HG03064 (cell line): ENCODE results near the gene ANP32E.
A peak's percentile ranks its signal among the peaks of the same experiment; 100 is the strongest.
"Not testable (repeated sequence)": the region's sequence is repeated elsewhere in the genome, so short reads cannot be mapped to it uniquely, and the experiment has no call there.

Experiments
- ATAC-seq: cut with Tn5 transposase; IDR thresholded peaks from one replicate; pipeline ENCODE4 v1.9.1; 2021; ENCODE audit warnings: low read depth; ENCODE audit not compliant: unreplicated experiment

ANP32E gene

GRCh38 chr1:150214099-150214756, 21.7 kb downstream of the ANP32E start:
- not testable (repeated sequence) for ATAC-seq

DNA sequence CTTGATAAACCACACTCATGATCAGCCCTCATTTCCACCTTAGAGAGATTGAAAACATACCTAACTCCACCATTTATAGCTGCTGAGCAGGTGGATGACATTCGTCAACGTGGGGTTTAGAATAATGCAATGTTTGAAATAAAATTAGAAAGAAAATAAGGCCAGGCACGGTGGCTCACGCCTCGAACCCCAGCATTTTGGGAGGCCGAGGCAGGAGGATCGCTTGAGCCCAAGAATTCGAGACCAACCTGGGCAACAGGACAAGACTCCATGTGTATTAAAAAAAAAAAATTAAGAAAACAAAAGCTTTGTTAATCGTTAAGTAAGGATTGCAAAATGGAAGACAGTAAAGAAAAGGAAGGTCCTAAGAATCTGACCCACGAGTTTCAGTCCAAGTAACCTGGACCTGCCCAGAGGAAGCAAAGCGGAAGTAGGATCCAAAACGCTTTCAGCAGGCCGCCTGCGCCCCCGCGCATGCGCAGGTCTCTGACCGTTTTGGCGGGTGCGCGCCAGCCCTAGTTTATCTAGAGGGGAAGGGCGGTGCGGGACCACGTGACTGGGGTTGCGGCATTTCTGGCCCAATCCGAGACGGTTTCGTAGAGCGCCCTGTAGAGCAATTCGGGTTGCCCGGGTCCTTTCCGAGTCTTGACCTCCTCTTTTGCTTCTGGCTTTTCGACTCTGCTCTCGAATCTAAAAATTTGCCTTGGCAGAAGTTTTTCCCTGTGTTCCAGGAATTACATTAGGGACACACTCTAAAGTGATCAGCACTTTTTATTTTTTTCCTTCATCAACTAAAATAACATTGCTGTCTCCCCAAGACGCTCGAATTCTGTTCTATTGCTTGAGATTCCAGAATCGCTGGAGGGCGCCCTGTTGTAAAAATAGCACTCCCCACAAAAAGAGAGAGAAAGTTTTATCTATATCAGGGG, 22.5 kb downstream of the ANP32E start:
- peak; percentile 80 for ATAC-seq

DNA sequence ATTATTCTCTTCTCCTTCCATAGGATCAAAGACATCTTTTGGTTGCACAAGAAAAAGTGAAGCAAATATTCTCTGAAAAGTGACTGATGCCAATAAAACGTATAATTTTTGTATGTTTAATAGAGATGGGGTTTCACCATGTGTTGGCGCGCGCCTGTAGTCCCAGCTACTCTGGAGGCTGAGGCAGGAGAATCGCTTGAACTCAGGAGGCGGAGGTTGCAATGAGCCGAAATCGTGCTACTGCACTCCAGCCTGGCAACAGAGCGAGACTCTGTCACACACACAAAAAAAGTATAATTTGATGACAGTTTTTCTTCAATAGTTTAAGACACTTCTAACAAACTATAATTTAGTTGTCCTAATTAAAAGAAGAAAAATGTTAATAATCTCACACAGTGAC, 23.8 kb downstream of the ANP32E start:
- no peak for ATAC-seq

GRCh38 chr1:150210706-150211105, 25.2 kb downstream of the ANP32E start:
- ATAC-seq, result no peak

DNA sequence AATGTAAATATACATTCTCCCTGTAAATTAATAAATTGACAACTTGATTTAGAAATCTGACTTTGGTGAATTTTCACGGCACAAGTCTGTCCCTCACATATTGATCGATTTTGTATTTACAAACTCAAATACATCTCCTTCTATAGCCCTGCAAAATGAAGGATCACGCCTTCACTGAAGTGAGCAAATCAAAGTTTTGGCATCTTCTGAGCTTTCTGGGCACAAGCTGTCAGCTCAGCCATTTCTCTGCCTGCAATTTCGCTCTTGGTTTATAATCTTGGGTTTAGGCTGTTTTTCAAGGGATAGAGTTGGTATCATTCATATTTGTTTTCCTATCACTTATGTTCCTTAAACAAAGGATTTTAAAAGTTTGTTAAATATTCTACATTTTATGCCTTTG, 25.8 kb downstream of the ANP32E start:
- ATAC-seq, result no peak

DNA sequence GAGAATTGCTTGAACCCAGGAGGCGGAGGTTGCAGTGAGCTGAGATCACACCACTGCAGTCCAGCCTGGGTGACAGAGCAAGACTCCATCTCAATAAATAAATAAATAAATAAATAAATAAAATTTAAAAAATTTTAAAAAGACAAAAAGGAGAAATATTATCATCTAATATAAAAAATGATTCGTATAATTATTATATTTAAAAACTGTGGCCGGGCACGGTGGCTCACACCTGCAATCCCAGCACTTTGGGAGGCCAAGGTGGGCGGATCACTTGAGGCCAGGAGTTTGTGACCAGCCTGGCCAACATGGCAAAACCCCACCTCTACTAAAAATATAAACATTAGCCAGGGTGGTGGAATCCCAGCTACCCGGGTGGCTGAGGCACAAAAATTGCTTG, 27.5 kb downstream of the ANP32E start:
- not testable (repeated sequence) for ATAC-seq

DNA sequence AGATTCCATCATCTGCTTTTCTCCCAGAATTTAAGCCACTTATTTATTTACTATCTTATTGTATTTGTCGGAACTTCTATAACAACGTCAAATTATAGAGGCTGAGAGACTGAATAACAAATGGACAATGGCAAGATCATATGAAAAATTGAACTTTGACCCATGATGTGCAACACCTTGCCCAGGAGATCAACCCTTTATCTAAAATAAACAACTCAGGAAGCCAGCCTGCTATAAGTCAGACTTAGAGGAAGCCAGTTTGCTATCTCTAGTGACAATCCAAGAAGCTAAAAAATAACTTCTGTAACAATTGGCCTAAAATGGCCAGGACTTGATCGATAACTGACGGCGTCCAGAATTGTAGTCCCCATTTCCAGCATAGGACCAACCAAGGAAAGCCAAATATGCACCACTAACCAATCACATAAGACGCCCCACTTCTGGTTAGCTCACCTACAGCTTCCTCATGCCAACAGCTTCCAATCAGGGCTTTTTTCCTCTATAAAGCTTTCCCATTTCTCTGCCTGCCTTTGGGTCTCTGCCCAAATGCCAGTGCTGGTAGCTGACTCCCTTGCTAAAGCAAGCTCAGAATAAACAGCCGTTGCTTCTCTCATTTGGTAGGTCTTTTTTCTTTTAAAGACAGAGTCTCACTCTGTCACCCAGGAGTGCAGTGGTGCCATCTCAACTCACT, 28.5 kb downstream of the ANP32E start:
- ATAC-seq, result no peak

DNA sequence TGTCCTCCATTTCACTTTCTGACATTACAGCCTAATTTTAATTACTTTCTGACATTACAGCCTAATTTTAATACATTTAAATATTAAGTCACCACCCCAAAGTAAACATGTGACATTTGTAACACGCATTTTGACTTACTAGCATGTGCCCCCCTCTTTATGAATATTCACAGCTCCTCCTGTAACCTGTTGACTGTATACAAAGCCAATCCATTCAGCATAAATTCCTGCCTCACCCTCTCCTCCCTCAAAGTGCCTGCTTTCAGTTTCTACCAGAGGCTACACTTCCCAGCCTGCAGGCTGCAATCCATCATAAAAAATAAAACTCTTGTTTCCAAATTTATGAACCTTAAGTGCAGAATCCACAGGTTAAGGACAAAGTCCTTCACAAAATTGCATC, 39.5 kb downstream of the ANP32E start:
- no peak for ATAC-seq

- ATAC-seq, result no peak
Observed at GRCh38 chr1:150194381-150195031, 41.4 kb downstream of the ANP32E start.

- no peak for ATAC-seq
Observed at GRCh38 chr1:150192012-150192411, 43.9 kb downstream of the ANP32E start.

DNA sequence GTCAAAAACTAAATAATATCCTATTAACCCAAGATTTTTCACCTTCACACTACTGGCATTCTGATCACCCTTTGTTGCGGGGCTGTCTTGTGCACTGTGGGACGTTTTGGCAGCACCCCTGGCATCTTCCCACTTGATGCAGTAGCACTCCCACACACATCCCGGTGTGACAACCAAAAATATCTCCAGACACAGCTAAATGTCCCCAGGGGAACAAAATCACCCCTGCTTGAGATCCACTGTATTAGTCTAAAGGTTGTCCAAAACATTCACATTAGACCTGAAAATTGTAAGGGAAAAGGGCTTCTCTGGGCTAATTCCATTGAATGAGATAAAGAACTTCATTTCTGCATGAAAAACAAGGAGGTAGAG, 48.4 kb downstream of the ANP32E start:
- ATAC-seq, result no peak

DNA sequence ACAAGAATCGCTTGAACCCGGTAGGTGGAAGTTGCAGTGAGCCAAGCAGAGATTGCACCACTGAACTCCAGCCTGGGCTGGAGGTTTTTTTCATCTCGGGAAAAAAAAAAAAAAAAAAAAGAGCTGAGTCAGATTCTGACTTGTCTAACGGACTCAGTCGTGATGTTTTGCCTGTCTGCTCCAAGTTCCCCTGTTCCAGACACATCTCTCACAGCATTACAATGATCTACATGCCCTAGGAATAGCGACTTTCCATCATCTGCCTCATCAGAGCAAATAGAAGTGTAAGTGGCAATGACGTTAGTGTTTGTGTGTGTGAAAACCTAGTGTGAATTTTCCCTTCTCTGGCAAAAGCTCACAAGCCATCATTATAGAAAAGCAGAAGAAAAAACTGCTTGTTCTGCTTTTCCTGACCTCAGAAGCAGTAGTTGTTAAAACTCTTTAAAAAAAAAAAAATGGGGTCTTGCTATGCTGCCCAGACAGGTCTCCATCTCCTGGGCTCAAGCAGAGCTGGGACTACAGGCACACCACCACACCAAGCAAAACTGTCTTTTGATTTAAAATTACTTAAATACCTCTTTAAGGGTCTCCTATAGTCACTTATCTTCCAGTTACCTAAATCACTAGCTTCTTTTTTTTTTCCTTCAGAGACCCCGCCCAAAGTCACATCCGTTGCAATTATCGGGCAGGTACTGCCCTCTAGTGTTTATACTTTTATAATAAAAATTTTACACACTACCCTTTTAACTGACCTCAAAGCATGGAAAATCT, 48.9 kb downstream of the ANP32E start:
- no peak for ATAC-seq

GRCh38 chr1:150186438-150186788, 49.5 kb downstream of the ANP32E start:
- ATAC-seq, result not testable (repeated sequence)

- ATAC-seq, result no peak
Observed at GRCh38 chr1:150185481-150185880, 50.4 kb downstream of the ANP32E start.

GRCh38 chr1:150183061-150183460, 52.9 kb downstream of the ANP32E start:
- ATAC-seq, result no peak

GRCh38 chr1:150182247-150182646, 53.7 kb downstream of the ANP32E start:
- ATAC-seq, result no peak

DNA sequence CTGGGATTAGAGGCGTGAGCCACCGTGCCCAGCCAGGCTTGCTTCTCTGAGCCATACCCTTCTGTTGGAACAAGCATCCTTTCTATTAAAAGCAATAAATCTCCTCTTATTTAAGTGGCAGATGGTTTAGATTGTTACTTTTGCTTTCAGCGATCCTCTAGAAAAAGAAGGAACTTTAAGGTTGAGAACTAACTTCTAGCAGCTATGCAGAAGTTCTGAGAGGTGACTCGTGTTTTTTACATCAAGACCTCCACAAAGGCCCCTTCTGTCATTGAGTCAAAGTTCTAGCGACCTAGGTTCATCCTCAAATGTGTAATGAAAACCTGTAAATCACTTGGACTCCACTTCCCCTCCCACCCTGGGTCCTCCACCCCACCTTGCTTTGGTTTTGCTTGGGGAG, 55.4 kb downstream of the ANP32E start:
- ATAC-seq, result no peak

DNA sequence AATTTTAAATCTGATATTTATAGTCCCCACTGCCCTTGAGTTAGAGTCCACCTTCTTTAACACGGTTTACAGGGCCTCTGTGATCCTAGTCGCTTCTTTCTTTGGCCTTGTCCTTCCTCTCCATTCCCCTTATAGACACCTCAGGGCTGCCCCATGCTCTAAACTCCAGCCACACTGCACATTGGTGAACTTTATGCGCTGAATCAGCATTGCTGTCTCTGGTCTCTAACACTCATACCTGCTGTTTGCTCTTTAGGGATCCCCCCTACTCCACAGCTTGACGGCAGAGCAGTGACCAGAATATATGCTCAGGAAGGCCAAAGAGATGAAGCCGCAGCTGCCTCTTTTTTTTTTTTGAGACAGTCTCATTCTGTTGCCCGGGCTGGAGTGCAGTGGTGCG, 56.0 kb downstream of the ANP32E start:
- ATAC-seq, result no peak

GRCh38 chr1:150178548-150178947, 57.4 kb downstream of the ANP32E start:
- no peak for ATAC-seq

GRCh38 chr1:150176593-150176992, 59.3 kb downstream of the ANP32E start:
- no peak for ATAC-seq
